ENCODE data around the gene RAC3.

- TF ChIP-seq POLR2A (IDR thresholded peaks at IDR 0.05) (no peak), POLR2AphosphoS5 (IDR thresholded peaks at IDR 0.05) (no peak)
Observed at GRCh38 chr17:82043507-82043906, 12.0 kb downstream of the RAC3 start.
